Neuronal stem cell (in vitro differentiated cells): ENCODE results near the gene ZNF662.

Source experiments
- DNase-seq: peaks from one replicate; pipeline ENCODE4 v3.0.0-alpha.2; 2013; ENCODE audit warnings: low spot score
- H2AFZ ChIP-seq: one replicate; pipeline ENCODE4 v1.6.1; 2013; ENCODE audit warnings: mild to moderate bottlenecking, low read length, inconsistent platforms
- H2AK5ac ChIP-seq: 2 replicates; pipeline ENCODE4 v1.6.1; 2013; ENCODE audit warnings: low read depth, mild to moderate bottlenecking, inconsistent platforms, low read length, moderate library complexity, mixed read lengths
- H2BK120ac ChIP-seq: 2 replicates; pipeline ENCODE4 v1.6.1; 2013; ENCODE audit warnings: low read depth, mild to moderate bottlenecking, inconsistent platforms, low read length, moderate library complexity, mixed read lengths
- H2BK12ac ChIP-seq: one replicate; pipeline ENCODE4 v1.6.1; 2013; ENCODE audit warnings: low read length, inconsistent platforms
- H2BK15ac ChIP-seq: 2 replicates; pipeline ENCODE4 v1.6.1; 2013; ENCODE audit warnings: mild to moderate bottlenecking, low read length, inconsistent platforms, mixed read lengths
- H2BK5ac ChIP-seq: one replicate; pipeline ENCODE4 v1.6.1; 2013; ENCODE audit warnings: inconsistent platforms, mild to moderate bottlenecking, low read length, moderate library complexity
- H3K14ac ChIP-seq: one replicate; pipeline ENCODE4 v1.6.1; 2013; ENCODE audit warnings: low read length, inconsistent platforms
- H3K18ac ChIP-seq: 2 replicates; pipeline ENCODE4 v1.6.1; 2013; ENCODE audit warnings: low read length, inconsistent platforms
- H3K23ac ChIP-seq: 2 replicates; pipeline ENCODE4 v1.6.1; 2013; ENCODE audit warnings: low read depth, mild to moderate bottlenecking, mixed read lengths, low read length, inconsistent platforms; ENCODE audit not compliant: poor library complexity
- H3K27ac ChIP-seq: replicated peaks from 3 replicates; pipeline ENCODE4 v1.5.1; 2013; ENCODE audit warnings: low read length, inconsistent platforms
- H3K27me3 ChIP-seq, 3 experiments: 2 replicates each; pipeline ENCODE4 v1.6.1; 2013; ENCODE audit warnings: low read length in 3 of 3, mild to moderate bottlenecking in 2 of 3, inconsistent platforms in 1 of 3, low read depth in 1 of 3, mixed read lengths in 1 of 3, moderate library complexity in 1 of 3; ENCODE audit not compliant: control insufficient read depth in 3 of 3, insufficient read depth in 3 of 3
- H3K36me3 ChIP-seq, 2 donors: replicated peaks in 1 of 2; 2 replicates each; pipeline ENCODE4 v1.6.1; 2013; ENCODE audit warnings: low read length in 2 of 2; ENCODE audit not compliant: control insufficient read depth in 2 of 2, insufficient read depth in 2 of 2
- H3K4ac ChIP-seq: 2 replicates; pipeline ENCODE4 v1.6.1; 2013; ENCODE audit warnings: inconsistent platforms, mild to moderate bottlenecking, low read length, moderate library complexity
- H3K4me1 ChIP-seq, 2 donors: 1 replicate in 1 of 2; 2 replicates in 1 of 2; pipeline ENCODE4 v1.6.1; 2013; ENCODE audit warnings: low read length in 2 of 2, low read depth in 1 of 2; ENCODE audit not compliant: control insufficient read depth in 2 of 2, insufficient read depth in 1 of 2
- H3K4me2 ChIP-seq: one replicate; pipeline ENCODE4 v1.6.1; 2013; ENCODE audit warnings: mild to moderate bottlenecking, low read length, inconsistent platforms; ENCODE audit not compliant: insufficient read depth, poor library complexity, severe bottlenecking
- H3K4me3 ChIP-seq, 2 donors: 2 replicates each; pipeline ENCODE4 v1.5.1; 2013; ENCODE audit warnings: low read length in 2 of 2, mild to moderate bottlenecking in 2 of 2, inconsistent platforms in 1 of 2, moderate library complexity in 1 of 2
- H3K79me1 ChIP-seq: one replicate; pipeline ENCODE4 v1.6.1; 2013; ENCODE audit warnings: low read depth, mild to moderate bottlenecking, inconsistent platforms, low read length, moderate library complexity
- H3K9ac ChIP-seq: one replicate; pipeline ENCODE4 v1.6.1; 2013; ENCODE audit warnings: mild to moderate bottlenecking, low read depth, low read length, inconsistent platforms; ENCODE audit not compliant: poor library complexity
- H3K9me3 ChIP-seq, 2 donors: replicated peaks in 1 of 2; 2 replicates each; pipeline versions ENCODE3 to v1.6.1; 2013; ENCODE audit warnings: low read length in 2 of 2, mild to moderate bottlenecking in 2 of 2, inconsistent platforms in 1 of 2, low read depth in 1 of 2, mixed read lengths in 1 of 2, moderate library complexity in 1 of 2; ENCODE audit not compliant: control insufficient read depth in 2 of 2, insufficient read depth in 1 of 2
- H4K8ac ChIP-seq: one replicate; pipeline ENCODE4 v1.6.1; 2013; ENCODE audit warnings: low read depth, mild to moderate bottlenecking, inconsistent platforms, low read length, moderate library complexity
- H4K91ac ChIP-seq: one replicate; pipeline ENCODE4 v1.6.1; 2013; ENCODE audit warnings: low read length, low read depth, mild to moderate bottlenecking, inconsistent platforms; ENCODE audit not compliant: poor library complexity
- WGBS, 2 donors: extraction: QIAGEN DNeasy Blood & Tissue Kit; methylation state at CpG; one replicate each; pipeline ENCODE4 v1.1.7; 2013; ENCODE audit warnings: missing lambda C conversion rate in 2 of 2, mixed read lengths in 1 of 2; ENCODE audit not compliant: insufficient read length in 2 of 2, insufficient replicate concordance in 1 of 2; ENCODE audit errors: extremely low coverage in 2 of 2; 5-methylcytosine and 5-hydroxymethylcytosine counted together

ZNF662 gene

GRCh38 chr3:42957573-42957972 lies 51.6 kb downstream of the ZNF662 start:
- no peaks in the 10 kb centered on the region for H3K36me3 ChIP-seq
- H2BK120ac ChIP-seq, result no peak overlapping the region
- H3K4ac ChIP-seq, result no peak overlapping the region
- no peak overlapping the region for H4K8ac ChIP-seq
- no peaks in the 10 kb centered on the region for H3K4me1 ChIP-seq
- H2AFZ ChIP-seq, result no peak overlapping the region
- no peak overlapping the region for H3K23ac ChIP-seq
- no peak overlapping the region for H4K91ac ChIP-seq
- H3K79me1 ChIP-seq, result no peaks in the 10 kb centered on the region
- no peak overlapping the region for H2AK5ac ChIP-seq
- no peak overlapping the region for H2BK15ac ChIP-seq
- no peak for DNase-seq
- H3K9me3 ChIP-seq, result no peaks in the 10 kb centered on the region
- H2BK12ac ChIP-seq, result no peak overlapping the region
- H2BK5ac ChIP-seq, result no peak overlapping the region
- H3K4me3 ChIP-seq, result no peak overlapping the region
- no peak overlapping the region for H3K18ac ChIP-seq
- H3K27me3 ChIP-seq, result no peaks in the 10 kb centered on the region
- H3K9ac ChIP-seq, result no peak overlapping the region
- no CpG with 5 or more reads among the region's 3 CpGs for WGBS, 2 donors
- no peak overlapping the region for H3K4me2 ChIP-seq
- no peak overlapping the region for H3K14ac ChIP-seq
- no peak overlapping the region for H3K27ac ChIP-seq

DNA sequence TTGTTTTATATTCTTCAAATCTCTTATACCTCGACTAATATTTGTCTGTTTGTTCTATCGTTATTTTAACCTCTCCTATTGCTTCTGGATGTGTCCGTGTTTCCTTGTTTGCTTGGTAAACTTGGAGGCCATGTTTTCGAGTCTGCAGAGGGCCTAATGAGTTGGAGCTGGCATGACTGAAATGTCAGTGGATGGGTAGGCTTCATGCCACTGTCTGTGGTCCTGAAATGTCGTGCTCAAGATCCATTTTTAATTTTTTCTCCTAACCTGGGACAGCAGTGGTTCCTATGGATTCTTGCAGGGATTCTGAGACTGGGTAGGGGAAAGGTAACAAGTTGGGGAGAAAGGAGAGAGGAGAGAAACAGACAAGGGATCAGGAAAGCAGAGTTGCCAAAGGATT lies 54.3 kb downstream of the ZNF662 start:
- Histone ChIP-seq H3K4me2 (no peak overlapping the region), H3K4me1 (no peaks in the 10 kb centered on the region), H3K27me3 (no peaks in the 10 kb centered on the region), H3K27ac (no peak overlapping the region), H3K18ac (no peak overlapping the region), H4K8ac (no peak overlapping the region), H2BK15ac (no peak overlapping the region), H3K4ac (no peak overlapping the region), H3K9ac (no peak overlapping the region), H3K36me3 (no peaks in the 10 kb centered on the region), H2BK12ac (no peak overlapping the region), H2BK5ac (no peak overlapping the region), H2AK5ac (no peak overlapping the region), H3K79me1 (no peaks in the 10 kb centered on the region), H3K9me3 (no peaks in the 10 kb centered on the region), H2AFZ (no peak overlapping the region), H3K14ac (no peak overlapping the region), H3K23ac (no peak overlapping the region), H3K4me3 (no peak overlapping the region), H2BK120ac (no peak overlapping the region), H4K91ac (no peak overlapping the region)
- WGBS, 2 donors, result no CpG with 5 or more reads among the region's 5 CpGs
- DNase-seq, result no peak

DNA sequence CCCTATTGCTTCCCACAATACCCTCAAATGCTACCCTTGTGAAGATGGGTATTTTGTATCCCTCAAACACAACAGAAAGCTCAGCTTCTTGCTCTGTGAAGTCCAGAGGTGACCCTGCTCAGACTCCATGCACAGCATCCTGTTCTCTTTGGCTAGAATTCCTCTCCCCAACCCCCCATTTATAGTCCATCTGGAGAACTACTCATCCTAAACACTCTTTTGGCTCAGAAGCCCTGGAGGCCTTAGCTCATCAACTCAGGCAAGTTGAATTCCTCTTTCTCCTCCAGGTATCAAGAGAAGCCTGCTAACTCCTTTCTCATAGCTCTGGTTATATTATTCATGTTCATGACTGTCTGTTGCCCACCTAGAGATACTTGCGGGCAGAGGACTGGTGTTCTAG lies 54.8 kb downstream of the ZNF662 start:
- Histone ChIP-seq H3K27me3 (no peaks in the 10 kb centered on the region), H2BK5ac (no peak overlapping the region), H2BK12ac (no peak overlapping the region), H2AFZ (no peak overlapping the region), H3K4ac (no peak overlapping the region), H3K14ac (no peak overlapping the region), H3K79me1 (no peaks in the 10 kb centered on the region), H2BK120ac (no peak overlapping the region), H3K36me3 (no peaks in the 10 kb centered on the region), H2BK15ac (no peak overlapping the region), H3K9me3 (no peaks in the 10 kb centered on the region), H3K9ac (no peak overlapping the region), H3K4me1 (no peaks in the 10 kb centered on the region), H3K27ac (no peak overlapping the region), H3K4me3 (no peak overlapping the region), H4K91ac (no peak overlapping the region), H2AK5ac (no peak overlapping the region), H4K8ac (no peak overlapping the region), H3K4me2 (no peak overlapping the region), H3K23ac (no peak overlapping the region), H3K18ac (no peak overlapping the region)
- WGBS, 2 donors, result no CpG with 5 or more reads among the region's 1 CpG
- no peak for DNase-seq

GRCh38 chr3:42961633-42962032 lies 55.7 kb downstream of the ZNF662 start:
- H2BK120ac ChIP-seq, result no peak overlapping the region
- no peak overlapping the region for H3K18ac ChIP-seq
- no peaks in the 10 kb centered on the region for H3K79me1 ChIP-seq
- H3K27me3 ChIP-seq, result no peaks in the 10 kb centered on the region
- no peak overlapping the region for H3K23ac ChIP-seq
- no peak overlapping the region for H3K27ac ChIP-seq
- no peaks in the 10 kb centered on the region for H3K36me3 ChIP-seq
- H3K9ac ChIP-seq, result no peak overlapping the region
- H3K9me3 ChIP-seq, result no peaks in the 10 kb centered on the region
- no peak overlapping the region for H2AK5ac ChIP-seq
- H3K4ac ChIP-seq, result no peak overlapping the region
- no CpG with 5 or more reads among the region's 4 CpGs for WGBS, 2 donors
- H2AFZ ChIP-seq, result no peak overlapping the region
- no peak overlapping the region for H3K4me2 ChIP-seq
- H4K91ac ChIP-seq, result no peak overlapping the region
- H3K14ac ChIP-seq, result no peak overlapping the region
- H3K4me3 ChIP-seq, result no peak overlapping the region
- DNase-seq, result peak; percentile 51
- H4K8ac ChIP-seq, result no peak overlapping the region
- H2BK12ac ChIP-seq, result no peak overlapping the region
- H2BK5ac ChIP-seq, result no peak overlapping the region
- no peaks in the 10 kb centered on the region for H3K4me1 ChIP-seq
- H2BK15ac ChIP-seq, result no peak overlapping the region
